ENCODE data around the gene MAST1.

DNA sequence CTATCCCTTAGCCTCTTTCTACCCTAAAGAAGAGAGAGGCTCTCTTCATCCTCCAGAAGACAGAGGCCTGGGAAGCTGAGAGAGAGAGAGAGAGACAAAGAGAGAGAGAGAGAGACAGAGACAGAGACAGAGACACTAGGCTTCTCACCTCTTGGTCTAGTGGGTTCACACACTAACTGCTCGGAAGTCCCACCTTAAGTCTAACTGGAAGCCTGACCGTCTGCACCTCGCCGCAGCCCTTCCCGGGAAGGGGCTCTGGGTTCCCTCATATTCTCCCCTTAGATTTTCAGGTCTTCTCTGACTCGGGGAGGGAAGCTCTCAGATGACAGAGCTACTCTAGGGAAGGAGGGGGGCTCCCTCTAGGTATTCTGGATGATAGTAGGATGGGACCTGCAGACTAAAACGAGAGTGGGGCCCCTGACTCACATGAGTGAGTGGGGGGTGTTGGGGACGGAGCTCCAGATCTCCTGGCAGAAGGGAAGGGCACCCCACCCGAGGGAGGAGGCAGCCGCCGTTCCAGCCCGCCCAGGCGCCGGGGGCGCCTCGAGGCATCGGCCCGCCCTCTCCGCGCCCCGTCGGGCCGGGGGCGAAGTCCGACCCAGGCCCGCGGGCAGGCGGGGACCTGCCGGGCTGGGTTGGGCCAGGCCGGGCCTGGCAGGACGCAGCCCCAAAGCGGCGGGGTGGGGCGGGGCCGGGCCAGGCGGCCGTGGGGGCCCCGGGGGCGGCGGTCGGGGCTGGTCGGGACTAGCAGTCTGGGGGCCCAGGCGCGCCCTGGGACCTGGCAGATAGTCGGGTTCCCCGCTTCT is 49.0 kb upstream of the MAST1 start:
- TF ChIP-seq CTCF (IDR thresholded peaks at IDR 0.05) (no peak), POLR2AphosphoS5 (IDR thresholded peaks at IDR 0.05) (no peak)
